Caco-2 (cell line): ENCODE measurements around the gene PSORS1C2. TPM values are rescaled to one million over a fixed set of nuclear protein-coding genes. Genes with fewer than 3 reads are reported as not detected.

Experiments
- BruUV-seq: library from RNA; stranded (reverse); fragments of 400-500 nt; replicated peaks from 2 replicates; lab custom pipeline; 2021; lab: Mats Ljungman, UMichigan
- CTCF ChIA-PET: fragments of 300-600 bp; sonication (Branson Sonifier 250); formaldehyde crosslinking; loops from one replicate; lab custom pipeline; 2022; ENCODE audit warnings: antibody characterized with exemption; lab: Charles Lee
- POLR2A ChIA-PET: fragments of 300-600 bp; sonication (Branson Sonifier 250); formaldehyde crosslinking; loops from one replicate; lab custom pipeline; 2022; ENCODE audit warnings: antibody characterized with exemption; lab: Charles Lee
- DNase-seq, 2 experiments: peaks; one replicate each; pipeline versions ENCODE4 v3.0.0 to v3.0.0-alpha.2; 2020 to 2022
- H3K27me3 ChIP-seq: replicated peaks from 2 replicates; pipeline ENCODE4 v1.6.0; 2011; ENCODE audit warnings: low read length; ENCODE audit not compliant: control insufficient read depth, insufficient read depth
- H3K36me3 ChIP-seq: 2 replicates; pipeline ENCODE4 v1.5.1; 2011; ENCODE audit warnings: low read length; ENCODE audit not compliant: control insufficient read depth, insufficient read depth
- H3K4me1 ChIP-seq: fragments of 250-450 bp; sonication (Bioruptor Pico); 2 replicates; pipeline ENCODE4 v1.5.1; 2020; ENCODE audit warnings: mild to moderate bottlenecking
- H3K4me3 ChIP-seq: 2 replicates; pipeline ENCODE4 v1.5.1; 2011; ENCODE audit warnings: low read depth, mild to moderate bottlenecking, control low read depth, low read length
- H3K9me3 ChIP-seq: fragments of 250-450 bp; sonication (Bioruptor Pico); 2 replicates; pipeline ENCODE4 v1.5.1; 2020; ENCODE audit warnings: mild to moderate bottlenecking, moderate library complexity
- H3K27ac Mint-ChIP-seq: one replicate; pipeline ENCODE4 v1.8.0; 2022; ENCODE audit warnings: mixed read lengths; ENCODE audit not compliant: unreplicated experiment
- H3K27me3 Mint-ChIP-seq: one replicate; pipeline ENCODE4 v1.8.0; 2022; ENCODE audit warnings: mixed read lengths; ENCODE audit not compliant: insufficient read depth, unreplicated experiment
- H3K36me3 Mint-ChIP-seq: one replicate; pipeline ENCODE4 v1.8.0; 2022; ENCODE audit warnings: mild to moderate bottlenecking, mixed read lengths; ENCODE audit not compliant: insufficient read depth, unreplicated experiment
- H3K4me1 Mint-ChIP-seq: one replicate; pipeline ENCODE4 v1.8.0; 2022; ENCODE audit warnings: low read depth, mixed read lengths; ENCODE audit not compliant: unreplicated experiment
- H3K4me3 Mint-ChIP-seq: one replicate; pipeline ENCODE4 v1.8.0; 2022; ENCODE audit warnings: mild to moderate bottlenecking, moderate library complexity, mixed read lengths; ENCODE audit not compliant: unreplicated experiment
- H3K9me3 Mint-ChIP-seq: one replicate; pipeline ENCODE4 v1.8.0; 2022; ENCODE audit warnings: mixed read lengths; ENCODE audit not compliant: unreplicated experiment
- CTCF ChIP-seq, 2 experiments: fragments of 200-600 bp in 1 of 2; IDR thresholded peaks; 1 replicate in 1 of 2; 2 replicates in 1 of 2; pipeline versions ENCODE4 v1.5.1 to v1.8.0; 2011 to 2022; ENCODE audit warnings: antibody characterized with exemption in 1 of 2, control low read depth in 1 of 2, inconsistent platforms in 1 of 2, low read depth in 1 of 2, low read length in 1 of 2, mild to moderate bottlenecking in 1 of 2, moderate library complexity in 1 of 2; ENCODE audit not compliant: insufficient read depth in 1 of 2, severe bottlenecking in 1 of 2, unreplicated experiment in 1 of 2
- intact Hi-C: fragments of 100-400 bp; cut with micrococcal nuclease; formaldehyde crosslinking; loops from one replicate; pipeline ENCODE4 v1.10.0; 2022; ENCODE audit not compliant: unreplicated experiment
- total RNA-seq: library from RNA; stranded (reverse); gene quantifications from 2 replicates; pipeline ENCODE4 v1.2.3, GENCODE V29; 2022

PSORS1C2 gene
- total RNA-seq, 1 experiment from 2014 or later, result not detected

- CTCF ChIA-PET, result interaction anchor here (0.5 kb wide), 1 partner anchor 272 kb away, joined by 4 read pairs; no protein-coding TSS in a partner anchor
- H3K4me1 ChIP-seq, result peaks cover 31% of the 10 kb centered on the region
- no peak for DNase-seq
- H3K36me3 Mint-ChIP-seq, result peaks cover 6% of the 10 kb centered on the region
- POLR2A ChIA-PET, result no interaction called here
- no peaks in the 10 kb centered on the region for H3K27me3 ChIP-seq
- H3K36me3 ChIP-seq, result no peaks in the 10 kb centered on the region
- peaks cover 31% of the 10 kb centered on the region for H3K4me1 Mint-ChIP-seq
- no peak for TF ChIP-seq CTCF (IDR thresholded peaks at IDR 0.05; ENCODE audit: insufficient read depth in 1 of 2, low read depth in 1 of 2, low read length in 1 of 2, severe bottlenecking in 1 of 2, unreplicated experiment in 1 of 2)
- H3K27me3 Mint-ChIP-seq, result peaks cover 4% of the 10 kb centered on the region
- intact Hi-C loops, result no loop called here
- H3K27ac Mint-ChIP-seq, result no peak overlapping the region
- H3K9me3 ChIP-seq, result no peaks in the 10 kb centered on the region
- BruUV-seq, result no TSS peak
- no peak overlapping the region for H3K4me3 ChIP-seq
- no peak overlapping the region for H3K4me3 Mint-ChIP-seq
- H3K9me3 Mint-ChIP-seq, result no peaks in the 10 kb centered on the region
Observed at GRCh38 chr6:31111712-31112111, 27.2 kb downstream of the PSORS1C2 start.

- Mint-ChIP-seq H3K27me3 (peaks cover 4% of the 10 kb centered on the region), H3K4me1 (peaks cover 31% of the 10 kb centered on the region), H3K9me3 (no peaks in the 10 kb centered on the region), H3K27ac (no peak overlapping the region), H3K4me3 (no peak overlapping the region), H3K36me3 (peaks cover 6% of the 10 kb centered on the region)
- DNase-seq, result no peak
- H3K27me3 ChIP-seq, result no peaks in the 10 kb centered on the region
- intact Hi-C loops, result no loop called here
- no peaks in the 10 kb centered on the region for H3K36me3 ChIP-seq
- peaks cover 31% of the 10 kb centered on the region for H3K4me1 ChIP-seq
- TF ChIP-seq CTCF (IDR thresholded peaks at IDR 0.05; ENCODE audit: insufficient read depth in 1 of 2, low read depth in 1 of 2, low read length in 1 of 2, severe bottlenecking in 1 of 2, unreplicated experiment in 1 of 2), result no peak
- H3K4me3 ChIP-seq, result no peak overlapping the region
- CTCF ChIA-PET, result interaction anchor here (0.6 kb wide), 1 partner anchor 152 kb away, joined by 3 read pairs; no protein-coding TSS in a partner anchor
- no TSS peak for BruUV-seq
- POLR2A ChIA-PET, result no interaction called here
- no peaks in the 10 kb centered on the region for H3K9me3 ChIP-seq
Observed at GRCh38 chr6:31110825-31111582, 27.9 kb downstream of the PSORS1C2 start.

GRCh38 chr6:31107052-31107451 is 31.8 kb downstream of the PSORS1C2 start:
- H3K4me1 ChIP-seq, result peaks cover 8% of the 10 kb centered on the region; the same call in 1 of the 2 replicates
- peaks cover 8% of the 10 kb centered on the region for H3K4me1 Mint-ChIP-seq
- no peaks in the 10 kb centered on the region for H3K36me3 Mint-ChIP-seq
- no peak for DNase-seq
- H3K9me3 Mint-ChIP-seq, result no peaks in the 10 kb centered on the region
- intact Hi-C loops, result no loop called here
- no peak overlapping the region for H3K4me3 Mint-ChIP-seq
- ChIA-PET CTCF (no interaction called here), POLR2A (no interaction called here)
- no peak for TF ChIP-seq CTCF (IDR thresholded peaks at IDR 0.05; ENCODE audit: insufficient read depth in 1 of 2, low read depth in 1 of 2, low read length in 1 of 2, severe bottlenecking in 1 of 2, unreplicated experiment in 1 of 2)
- no peak overlapping the region for H3K4me3 ChIP-seq
- no peaks in the 10 kb centered on the region for H3K36me3 ChIP-seq
- no peaks in the 10 kb centered on the region for H3K27me3 ChIP-seq
- peaks cover 4% of the 10 kb centered on the region for H3K27me3 Mint-ChIP-seq
- H3K9me3 ChIP-seq, result no peaks in the 10 kb centered on the region
- BruUV-seq, result no TSS peak
- no peak overlapping the region for H3K27ac Mint-ChIP-seq
